ENCODE measurements around the gene CLPTM1L.

DNA sequence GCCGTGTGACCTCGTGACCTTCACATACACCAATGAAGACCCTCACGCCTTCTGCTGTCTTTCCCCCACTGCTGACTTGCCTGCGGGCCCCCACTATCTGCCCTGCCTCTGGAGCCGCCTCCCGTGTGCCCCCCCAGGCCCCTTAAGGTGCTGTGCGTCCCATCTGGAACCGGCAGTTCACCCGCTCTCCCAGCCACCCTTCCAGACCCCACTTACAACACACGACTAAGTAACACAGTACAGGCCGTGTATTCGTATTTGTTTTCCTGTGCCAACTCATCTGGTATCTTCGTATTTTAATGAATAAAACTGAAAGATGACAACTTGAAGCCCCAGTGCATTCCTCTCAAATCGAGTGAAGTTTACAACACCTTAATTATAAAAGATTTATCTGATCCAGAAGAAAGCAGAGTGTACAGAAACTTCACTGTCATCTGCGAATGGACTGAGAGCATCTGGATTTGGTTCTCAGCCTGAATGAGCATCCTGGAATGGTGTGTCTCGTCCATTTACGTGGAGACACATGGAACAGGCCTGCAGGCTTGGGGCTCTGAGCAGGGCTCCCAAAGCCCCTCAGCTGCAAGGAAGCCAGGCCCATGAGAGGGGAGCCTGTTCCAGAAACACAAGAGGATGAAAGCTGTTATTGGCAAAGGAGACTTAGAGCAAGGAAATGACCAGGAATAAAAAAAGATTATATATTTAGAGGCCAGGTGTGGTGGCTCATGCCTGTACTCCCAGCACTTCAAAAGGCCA, 28.1 kb downstream of the CLPTM1L start:
- TF ChIP-seq, protein P1, sequence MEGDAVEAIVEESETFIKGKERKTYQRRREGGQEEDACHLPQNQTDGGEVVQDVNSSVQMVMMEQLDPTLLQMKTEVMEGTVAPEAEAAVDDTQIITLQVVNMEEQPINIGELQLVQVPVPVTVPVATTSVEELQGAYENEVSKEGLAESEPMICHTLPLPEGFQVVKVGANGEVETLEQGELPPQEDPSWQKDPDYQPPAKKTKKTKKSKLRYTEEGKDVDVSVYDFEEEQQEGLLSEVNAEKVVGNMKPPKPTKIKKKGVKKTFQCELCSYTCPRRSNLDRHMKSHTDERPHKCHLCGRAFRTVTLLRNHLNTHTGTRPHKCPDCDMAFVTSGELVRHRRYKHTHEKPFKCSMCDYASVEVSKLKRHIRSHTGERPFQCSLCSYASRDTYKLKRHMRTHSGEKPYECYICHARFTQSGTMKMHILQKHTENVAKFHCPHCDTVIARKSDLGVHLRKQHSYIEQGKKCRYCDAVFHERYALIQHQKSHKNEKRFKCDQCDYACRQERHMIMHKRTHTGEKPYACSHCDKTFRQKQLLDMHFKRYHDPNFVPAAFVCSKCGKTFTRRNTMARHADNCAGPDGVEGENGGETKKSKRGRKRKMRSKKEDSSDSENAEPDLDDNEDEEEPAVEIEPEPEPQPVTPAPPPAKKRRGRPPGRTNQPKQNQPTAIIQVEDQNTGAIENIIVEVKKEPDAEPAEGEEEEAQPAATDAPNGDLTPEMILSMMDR (conservative IDR thresholded peaks at IDR 0.05) = no peak
- no peak for TF ChIP-seq ZFX (IDR thresholded peaks at IDR 0.05)

All from C4-2B (cell line).